HG02642 (cell line): ENCODE measurements around the gene TRDN.
A peak's percentile ranks its signal among the peaks of the same experiment; 100 is the strongest.

ENCODE experiments used
- ATAC-seq: cut with Tn5 transposase; IDR thresholded peaks from one replicate; pipeline ENCODE4 v1.9.1; 2021; ENCODE audit warnings: mild to moderate bottlenecking; ENCODE audit not compliant: unreplicated experiment, poor library complexity

TRDN gene

GRCh38 chr6:123636782-123637181 is at the start of gene TRDN:
Gene TRDN (minus strand): TSS chr6:123636950. CDS start chr6:123636775, 175 bp downstream.
- ATAC-seq = no peak

DNA sequence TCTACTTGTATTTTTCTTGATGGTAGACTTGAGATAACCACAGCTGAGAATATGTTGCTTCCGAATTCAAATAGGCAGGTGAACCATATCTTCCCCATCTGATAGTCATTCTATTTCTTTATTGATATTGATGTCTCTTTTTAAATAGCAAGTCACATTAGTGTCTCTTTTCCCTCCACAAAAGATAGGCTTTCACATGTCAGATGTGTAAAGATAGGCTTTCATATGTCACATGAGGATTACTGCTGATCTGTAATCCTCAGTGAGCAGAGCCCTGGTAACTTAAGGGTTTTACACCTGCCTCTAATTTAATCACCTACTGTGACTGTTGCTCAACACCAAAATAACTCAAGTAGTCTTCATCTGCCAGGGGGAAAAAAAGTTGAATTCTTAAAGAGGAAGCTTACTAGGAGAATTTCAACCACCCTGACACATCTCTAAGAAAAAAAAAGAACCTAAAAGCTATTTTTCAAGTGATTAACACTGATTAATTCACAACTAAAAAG is 45.3 kb upstream of the TRDN start:
- ATAC-seq = no peak

- no peak for ATAC-seq
Measured at GRCh38 chr6:123677897-123678296, 41.1 kb upstream of the TRDN start.

DNA sequence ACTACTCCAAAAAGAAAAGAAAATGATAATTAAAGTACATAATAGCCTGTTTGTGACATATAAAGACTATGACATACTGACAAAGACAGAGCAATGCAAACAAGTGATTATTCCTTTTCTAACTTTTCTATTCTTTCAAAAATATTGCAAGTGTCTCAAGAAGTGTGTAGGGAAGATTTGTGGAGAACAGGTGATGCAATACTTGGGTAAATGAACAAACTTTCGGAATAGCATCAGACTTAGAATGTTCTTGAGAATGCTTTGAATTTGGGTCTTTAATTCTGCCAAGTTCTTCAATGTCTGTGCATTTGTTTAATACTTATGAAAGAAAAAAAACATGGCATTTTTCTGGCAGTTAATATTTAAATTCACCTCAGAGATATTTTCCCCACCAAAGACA is 40.0 kb upstream of the TRDN start:
- no peak for ATAC-seq

DNA sequence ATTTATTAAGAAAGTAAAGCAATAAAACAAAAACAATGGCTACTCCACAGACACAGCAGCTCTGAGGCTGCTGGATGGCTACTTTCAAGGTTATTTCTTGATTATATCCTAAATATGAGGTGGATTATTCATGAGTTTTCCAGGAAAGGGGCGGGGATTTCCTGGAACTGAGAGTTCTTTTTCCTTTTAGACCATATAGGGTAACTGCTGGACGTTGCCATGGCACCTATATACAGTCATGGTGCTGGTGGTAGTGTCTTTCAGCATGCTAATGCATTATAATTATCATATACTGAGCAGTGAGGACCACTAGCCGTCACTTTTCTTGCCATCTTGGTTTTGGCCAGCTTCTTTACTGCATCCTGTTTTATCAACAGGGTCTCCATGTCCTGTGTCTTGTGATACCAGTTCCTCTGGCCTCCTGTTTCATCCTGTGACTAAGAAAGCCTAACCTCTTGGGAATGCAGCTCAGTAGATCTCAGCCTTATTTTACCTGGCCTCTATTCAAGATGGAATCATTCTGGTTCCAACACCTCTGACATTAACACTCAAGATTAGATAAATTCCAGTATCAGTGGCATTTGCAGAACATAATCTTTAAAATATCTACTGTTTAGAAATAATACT is 32.3 kb upstream of the TRDN start:
- no peak for ATAC-seq

DNA sequence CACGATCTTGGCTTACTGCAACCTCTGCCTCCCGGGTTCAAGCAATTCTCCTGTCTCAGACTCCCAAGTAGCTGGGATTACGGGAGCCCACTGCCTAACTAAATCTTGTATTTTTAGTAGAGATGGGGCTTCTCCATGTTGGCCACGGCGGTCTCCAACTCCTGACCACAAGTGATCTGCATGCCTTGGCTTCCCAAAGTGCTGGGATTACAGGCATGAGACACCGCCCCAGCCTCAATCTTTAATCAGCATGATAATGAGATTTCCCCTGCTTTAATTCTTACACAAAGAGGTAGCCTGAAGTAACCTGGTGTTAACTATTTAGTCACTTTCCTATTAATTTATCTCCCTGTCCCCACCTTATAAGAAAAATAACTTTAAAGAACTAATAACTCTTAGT is 31.3 kb upstream of the TRDN start:
- ATAC-seq = no peak

GRCh38 chr6:123663436-123663835 is 26.7 kb upstream of the TRDN start:
- no peak for ATAC-seq

DNA sequence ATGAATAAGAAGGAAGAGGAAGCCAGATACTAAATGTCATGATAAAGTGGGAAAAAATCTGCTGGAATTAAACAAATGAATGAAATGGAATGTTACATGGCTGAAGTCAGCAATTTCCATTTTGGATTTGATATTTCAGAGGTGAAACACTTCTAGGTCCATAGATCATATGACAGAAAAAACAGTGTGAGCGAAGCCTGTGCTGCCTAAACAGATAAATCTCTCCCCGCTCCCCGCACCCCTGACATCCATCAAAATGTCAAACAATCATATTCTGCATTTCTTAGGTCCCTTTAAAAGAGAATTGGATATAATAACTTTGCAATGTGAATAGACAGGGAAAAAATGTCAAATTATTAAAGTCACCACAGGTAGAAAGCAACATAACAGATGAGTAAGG is 26.0 kb upstream of the TRDN start:
- no peak for ATAC-seq

GRCh38 chr6:123661105-123661891 is 24.5 kb upstream of the TRDN start:
- no peak for ATAC-seq

DNA sequence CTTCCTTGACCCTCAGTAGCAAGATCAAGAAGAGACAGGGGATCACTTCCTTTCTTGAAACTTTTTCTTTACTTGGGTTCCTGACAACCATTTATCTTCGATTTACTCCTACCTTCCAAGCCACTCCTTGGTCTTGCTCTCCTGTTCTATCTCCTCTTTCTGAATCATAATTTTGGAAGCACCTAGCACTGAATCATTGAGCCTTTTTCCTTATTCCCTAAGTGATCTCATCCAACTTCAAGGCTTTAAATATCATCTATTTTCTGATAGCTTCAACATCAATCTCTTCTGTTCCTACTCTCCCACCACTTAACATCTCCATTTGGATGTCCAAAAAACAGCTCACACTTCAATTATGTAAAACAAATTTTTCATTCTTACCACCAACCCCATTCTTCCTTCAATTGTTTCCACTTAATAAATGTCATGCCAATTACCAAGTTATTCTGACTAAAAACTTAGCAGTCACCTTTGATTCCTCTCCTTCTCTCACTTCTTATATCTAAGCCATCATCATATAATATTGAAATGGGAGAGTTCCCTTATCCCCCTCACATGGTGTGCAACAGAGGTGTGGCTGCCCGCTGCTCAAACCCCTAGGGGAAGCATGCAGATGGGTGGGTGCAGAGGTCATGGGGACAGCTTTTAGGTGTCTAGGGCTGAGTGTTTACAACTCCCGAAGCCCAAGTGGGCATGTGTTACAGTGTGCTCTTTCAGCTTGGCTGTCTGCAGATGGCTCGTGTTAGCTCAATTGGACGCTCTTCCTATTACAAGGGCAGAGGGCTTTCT is 23.4 kb upstream of the TRDN start:
- ATAC-seq = no peak

GRCh38 chr6:123658848-123659247 is 22.1 kb upstream of the TRDN start:
- ATAC-seq = no peak

- peak; percentile 75 for ATAC-seq
Measured at GRCh38 chr6:123655521-123656306, 19.0 kb upstream of the TRDN start.

GRCh38 chr6:123648723-123649122 is 12.0 kb upstream of the TRDN start:
- no peak for ATAC-seq

GRCh38 chr6:123648020-123648580 is 11.3 kb upstream of the TRDN start:
- ATAC-seq = no peak

DNA sequence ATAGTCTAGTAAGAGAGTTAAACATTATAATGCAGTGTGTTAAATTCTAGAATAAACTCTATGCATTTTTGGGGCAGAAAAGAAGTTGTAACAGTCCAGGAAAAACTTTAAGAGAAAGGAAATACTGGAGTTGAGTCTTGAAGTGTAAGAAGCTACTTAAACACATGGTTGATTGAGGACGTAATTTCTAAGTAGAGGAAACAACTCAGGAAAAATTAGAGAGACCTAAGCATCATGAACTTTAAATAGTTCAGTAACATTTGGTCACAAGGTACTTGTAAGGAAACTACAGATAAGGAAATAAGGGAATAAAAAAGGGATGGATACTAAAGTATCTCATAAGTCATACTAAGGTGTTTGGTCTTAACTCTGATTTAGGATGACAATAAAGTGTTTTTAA is 4.7 kb upstream of the TRDN start:
- no peak for ATAC-seq

DNA sequence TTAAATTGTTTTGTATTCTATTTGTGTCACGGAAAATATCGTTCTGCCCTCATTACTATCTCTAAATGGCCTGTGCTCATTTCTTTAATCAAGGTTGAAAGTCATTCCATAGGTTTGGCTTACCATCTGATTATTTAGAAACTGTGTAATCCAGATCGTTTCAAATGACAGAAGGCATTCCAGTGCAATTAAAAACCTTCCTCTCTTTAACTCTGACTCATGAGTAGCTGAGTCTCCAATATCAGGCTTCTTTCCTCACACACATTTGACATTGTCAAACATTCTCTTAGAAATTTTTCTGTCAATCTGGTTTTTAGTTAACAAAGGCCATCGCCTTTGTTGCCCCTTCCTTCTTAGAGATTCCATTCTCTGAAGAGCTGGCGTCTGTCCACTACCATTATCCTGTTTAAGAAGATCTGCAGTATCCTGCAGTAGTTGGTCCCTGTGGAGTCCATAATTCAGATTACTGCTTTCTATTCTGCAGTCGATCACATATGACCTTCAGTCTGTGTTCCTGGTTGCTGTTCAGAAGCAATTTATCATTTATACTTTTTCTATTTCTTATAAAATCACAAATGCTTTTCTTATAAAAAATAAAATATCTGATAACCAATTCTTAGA is 3.9 kb upstream of the TRDN start:
- ATAC-seq = no peak

DNA sequence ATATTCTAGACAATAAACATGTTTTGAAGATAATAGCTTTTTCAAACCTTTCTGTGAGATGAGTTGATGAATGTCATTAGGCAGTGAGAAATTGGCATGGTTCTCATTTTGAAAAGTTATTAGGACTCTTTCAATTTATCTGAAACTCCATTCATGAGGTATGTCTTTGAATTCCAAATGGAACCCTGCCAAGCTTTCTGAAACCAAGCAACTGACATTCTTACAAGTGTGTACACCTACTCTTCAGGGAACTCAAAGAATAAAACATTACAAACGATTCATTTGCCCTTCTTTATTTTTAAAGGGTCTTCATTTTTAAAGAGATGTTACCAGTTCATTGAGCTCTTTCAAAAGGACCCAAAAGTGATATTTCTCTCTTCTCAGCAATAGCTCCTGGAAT is 2.1 kb upstream of the TRDN start:
- no peak for ATAC-seq

DNA sequence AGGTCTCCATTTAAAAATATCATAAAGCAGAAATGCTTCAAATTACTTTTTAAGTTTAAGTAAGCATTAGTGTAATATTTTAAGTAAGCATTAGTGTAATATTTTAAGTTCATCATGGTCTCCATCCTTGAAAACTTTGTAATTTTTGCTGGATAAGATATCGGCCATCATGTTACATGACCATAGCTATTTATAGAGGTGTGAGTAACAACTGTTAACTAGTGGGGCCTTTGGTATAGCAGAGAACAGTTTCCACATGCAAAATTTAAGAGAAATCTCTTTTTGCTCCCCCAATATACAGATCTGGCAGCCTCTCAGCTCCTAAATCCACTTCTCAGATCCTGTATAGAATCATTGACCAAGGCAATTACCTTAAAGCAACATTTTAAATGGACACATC is 468 bp downstream of the TRDN start:
- ATAC-seq = no peak

GRCh38 chr6:123635567-123635966 is 1.2 kb downstream of the TRDN start:
- ATAC-seq = no peak

- no peak for ATAC-seq
Measured at GRCh38 chr6:123635144-123635543, 1.6 kb downstream of the TRDN start.
